Thoracic aorta (tissue), 2 donors: ENCODE results near the gene TASOR2. TPM values are rescaled to one million over a fixed set of nuclear protein-coding genes. Genes with fewer than 3 reads are reported as not detected.

Experiments used
- ATAC-seq: fragments of 150-250 bp; one replicate; pipeline ENCODE4 v1.8.0; 2017; ENCODE audit warnings: low read depth; ENCODE audit not compliant: insufficient number of reproducible peaks, low FRiP score
- DNase-seq: peaks from one replicate; pipeline ENCODE4 v3.0.0-alpha.2; 2020; ENCODE audit warnings: low spot score
- H3K27ac ChIP-seq, 2 donors: fragments of 200-600 bp; sonication (generic); 1 replicate in 1 of 2; 2 replicates in 1 of 2; pipeline ENCODE4 v1.5.1; 2016; ENCODE audit warnings: mild to moderate bottlenecking in 2 of 2, moderate library complexity in 2 of 2
- H3K27me3 ChIP-seq: fragments of 200-600 bp; sonication (generic); replicated peaks from 2 replicates; pipeline ENCODE4 v1.6.0; 2016; ENCODE audit warnings: mild to moderate bottlenecking; ENCODE audit not compliant: insufficient read depth
- H3K36me3 ChIP-seq: fragments of 200-600 bp; sonication (generic); one replicate; pipeline ENCODE4 v1.5.1; 2016
- H3K4me1 ChIP-seq, 2 donors: fragments of 200-600 bp; sonication (generic); 1 replicate in 1 of 2; 2 replicates in 1 of 2; pipeline versions ENCODE4 v1.5.1 to v1.6.0; 2016; ENCODE audit warnings: low read depth in 2 of 2, mild to moderate bottlenecking in 1 of 2; ENCODE audit not compliant: control insufficient read depth in 1 of 2
- H3K4me3 ChIP-seq: fragments of 200-600 bp; sonication (generic); 2 replicates; pipeline ENCODE4 v1.5.1; 2016; ENCODE audit warnings: mild to moderate bottlenecking
- H3K9me3 ChIP-seq: fragments of 200-600 bp; sonication (generic); 2 replicates; pipeline ENCODE4 v1.5.1; 2016
- CTCF ChIP-seq: fragments of 200-600 bp; sonication (generic); IDR thresholded peaks from one replicate; pipeline ENCODE4 v1.5.1; 2019; ENCODE audit warnings: antibody characterized with exemption
- total RNA-seq, 2 donors: library from RNA; depleted of rRNA; stranded (reverse); fragments of >200 nt; gene quantifications; one replicate each; pipeline versions ENCODE4 v1.1.0 to v1.2.3, GENCODE V29; 2016

Gene TASOR2
- total RNA-seq, 2 donors from 2014 or later = 43.9 to 123 TPM

DNA sequence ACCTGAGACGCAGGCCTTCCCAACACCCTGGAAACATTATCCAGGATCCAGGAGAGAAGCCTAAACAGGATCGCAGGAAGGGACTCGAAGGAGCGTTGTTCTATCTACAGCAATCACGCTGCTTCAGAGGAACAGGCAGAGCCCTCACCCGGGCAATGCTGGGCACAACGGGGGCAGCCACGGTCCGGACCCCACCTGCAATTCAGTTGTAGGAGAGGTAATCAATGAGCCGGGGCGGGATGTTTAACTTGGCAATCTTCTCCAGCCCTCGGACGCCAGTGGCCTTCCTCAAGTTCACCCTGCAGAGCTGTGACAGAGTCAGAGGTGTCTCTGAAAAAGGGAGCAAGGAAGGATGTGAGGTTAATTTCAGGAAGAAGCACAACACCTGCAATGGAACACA, 44.1 kb upstream of the TASOR2 start:
- Histone ChIP-seq H3K36me3 (peaks cover 35% of the 10 kb centered on the region), H3K27me3 (no peaks in the 10 kb centered on the region)

GRCh38 chr10:5641501-5641900, 43.1 kb upstream of the TASOR2 start:
- peaks cover 35% of the 10 kb centered on the region for H3K36me3 ChIP-seq
- TF ChIP-seq CTCF = no peak
- DNase-seq = no peak
- H3K27me3 ChIP-seq = no peaks in the 10 kb centered on the region
- no peaks in the 10 kb centered on the region for H3K9me3 ChIP-seq
- no peak for ATAC-seq
- H3K4me3 ChIP-seq = no peak overlapping the region
- H3K4me1 ChIP-seq = peaks cover 6 to 35% of the 10 kb centered on the region in 2 donors
- H3K27ac ChIP-seq = no peak overlapping the region

More for the DNA sequence above, 44.1 kb upstream of the TASOR2 start:
- TF ChIP-seq CTCF = no peak
- H3K4me1 ChIP-seq = peaks cover 6 to 25% of the 10 kb centered on the region in 2 donors
- H3K9me3 ChIP-seq = no peaks in the 10 kb centered on the region
- ATAC-seq = no peak
- no peak for DNase-seq
- H3K4me3 ChIP-seq = no peak overlapping the region
- no peak overlapping the region for H3K27ac ChIP-seq

DNA sequence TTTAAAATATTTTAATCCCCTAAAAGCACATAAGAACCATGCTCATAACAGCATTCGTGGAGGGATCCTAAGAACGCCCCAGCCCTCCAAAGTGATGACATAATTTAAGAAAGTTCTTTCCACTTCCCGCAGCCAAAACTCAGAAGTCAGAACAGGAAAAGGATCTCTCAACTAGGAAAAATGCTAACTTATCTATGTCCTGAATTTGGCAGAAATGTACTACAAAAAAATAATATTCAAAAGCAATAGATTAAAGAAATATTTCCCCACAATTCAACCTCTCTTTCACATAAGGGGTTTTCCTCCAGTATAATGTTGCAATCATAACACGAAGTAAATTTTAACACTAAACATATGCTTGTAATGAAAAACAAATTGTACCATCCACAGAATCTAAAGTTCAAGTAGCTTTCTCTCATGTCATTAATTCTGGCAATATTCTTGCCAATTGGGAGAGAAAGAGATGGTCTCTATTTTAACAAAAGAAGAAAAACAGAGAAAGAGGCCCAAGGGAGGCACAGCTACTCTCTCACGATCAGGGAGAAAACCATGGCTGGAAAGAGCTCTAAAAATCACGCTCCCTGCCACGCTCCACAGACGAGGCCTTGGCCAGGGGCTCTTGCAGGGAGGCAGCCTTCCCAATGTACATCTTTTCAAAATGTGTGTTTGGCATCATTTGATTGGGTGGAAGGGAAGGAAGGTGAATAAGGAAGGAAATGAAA, 41.1 kb upstream of the TASOR2 start:
- Histone ChIP-seq H3K36me3 (peaks cover 40% of the 10 kb centered on the region), H3K4me3 (no peak overlapping the region), H3K4me1 (peaks cover 6 to 42% of the 10 kb centered on the region in 2 donors), H3K27me3 (no peaks in the 10 kb centered on the region), H3K9me3 (no peaks in the 10 kb centered on the region), H3K27ac (peak overlapping the region; percentile 68 to 73)
- no peak for DNase-seq
- TF ChIP-seq CTCF = no peak
- no peak for ATAC-seq

DNA sequence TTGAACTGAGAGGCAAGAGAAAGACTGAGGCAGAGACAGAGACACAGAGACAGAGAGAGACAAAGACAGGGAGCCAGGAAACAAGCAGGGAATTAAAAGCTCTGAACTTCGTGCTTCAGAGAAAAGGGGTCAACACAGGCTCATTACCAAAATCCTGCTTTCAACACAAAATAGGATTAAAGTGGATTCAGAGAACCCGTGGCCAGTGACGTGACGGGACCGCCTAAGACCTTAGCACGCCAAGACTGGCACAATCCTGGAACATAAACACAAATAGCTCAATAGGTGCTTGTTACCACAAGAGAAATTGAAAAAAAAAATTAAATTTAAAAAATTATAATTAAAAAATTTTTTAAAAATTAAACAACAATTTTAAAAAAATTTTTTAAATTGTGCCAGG, 39.7 kb upstream of the TASOR2 start:
- no peak for ATAC-seq
- Histone ChIP-seq H3K36me3 (peaks cover 38% of the 10 kb centered on the region), H3K9me3 (no peaks in the 10 kb centered on the region), H3K27me3 (no peaks in the 10 kb centered on the region), H3K27ac (peak overlapping the region; percentile 68 to 73), H3K4me3 (no peak overlapping the region), H3K4me1 (peaks cover 6 to 42% of the 10 kb centered on the region in 2 donors)
- no peak for DNase-seq
- no peak for TF ChIP-seq CTCF

GRCh38 chr10:5645375-5645774, 39.3 kb upstream of the TASOR2 start:
- H3K27me3 ChIP-seq = no peaks in the 10 kb centered on the region
- TF ChIP-seq CTCF = no peak
- DNase-seq = no peak
- H3K4me1 ChIP-seq = peaks cover 6 to 42% of the 10 kb centered on the region in 2 donors
- H3K9me3 ChIP-seq = no peaks in the 10 kb centered on the region
- ATAC-seq = no peak
- peaks cover 38% of the 10 kb centered on the region for H3K36me3 ChIP-seq
- H3K4me3 ChIP-seq = no peak overlapping the region
- peak overlapping the region; percentile 53 to 65 for H3K27ac ChIP-seq
